T47D (cell line): ENCODE data around the gene MFN1.
"Not testable (repeated sequence)": the region's sequence is repeated elsewhere in the genome, so short reads cannot be mapped to it uniquely, and the experiment has no call there.

ENCODE experiments used
- DNase-seq, 2 experiments: peaks; one replicate each; pipeline versions ENCODE4 v3.0.0 to v3.0.0-alpha.2; 2011 to 2012; ENCODE audit warnings: low read depth in 1 of 2, low spot score in 1 of 2
- JUND ChIP-seq: IDR thresholded peaks from 2 replicates; pipeline ENCODE4 v1.6.1; 2012; ENCODE audit warnings: low read depth
- in situ Hi-C: cut with HindIII; loops from 2 replicates; pipeline ENCODE4 v1.10.0; 2016; ENCODE audit warnings: low sequenced_read_pairs, low pct_unique_long_range_greater_than_20kb

Gene MFN1

GRCh38 chr3:179347345-179348194 is at the start of gene MFN1:
Gene MFN1, plus strand, starts transcription at chr3:179347709. Its CDS starts 1,143 bp downstream, at chr3:179348852.
- in situ Hi-C loops: no loop called here
- DNase-seq: peak; percentile 98 to 99
- no peak for TF ChIP-seq JUND

GRCh38 chr3:179297971-179298725 is 49.4 kb upstream of the MFN1 start:
- no peak for DNase-seq
- in situ Hi-C loops: no loop called here
- no peak for TF ChIP-seq JUND

- no peak for DNase-seq
- no peak for TF ChIP-seq JUND
- in situ Hi-C loops: no loop called here
Measured at GRCh38 chr3:179299316-179299715, 48.2 kb upstream of the MFN1 start.

- in situ Hi-C loops: loop anchor here (25.0 kb wide), 1 partner anchor 288 kb away; no protein-coding TSS in a partner anchor
- DNase-seq: no peak
- no peak for TF ChIP-seq JUND
Measured at GRCh38 chr3:179299999-179300613, 47.4 kb upstream of the MFN1 start.

- no peak for TF ChIP-seq JUND
- no peak for DNase-seq
- in situ Hi-C loops: loop anchor here (25.0 kb wide), 1 partner anchor 289 kb away; no protein-coding TSS in a partner anchor
Measured at GRCh38 chr3:179301645-179302044, 45.9 kb upstream of the MFN1 start.

GRCh38 chr3:179302111-179302510 is 45.4 kb upstream of the MFN1 start:
- DNase-seq: no peak
- no peak for TF ChIP-seq JUND
- in situ Hi-C loops: loop anchor here (25.0 kb wide), 1 partner anchor 290 kb away; no protein-coding TSS in a partner anchor

GRCh38 chr3:179304605-179305004 is 42.9 kb upstream of the MFN1 start:
- no peak for DNase-seq
- no peak for TF ChIP-seq JUND
- in situ Hi-C loops: loop anchor here (25.0 kb wide), 1 partner anchor 292 kb away; no protein-coding TSS in a partner anchor

GRCh38 chr3:179307362-179307761 is 40.1 kb upstream of the MFN1 start:
- not testable (repeated sequence) for DNase-seq
- in situ Hi-C loops: loop anchor here (25.0 kb wide), 1 partner anchor 295 kb away; no protein-coding TSS in a partner anchor

- DNase-seq: no peak
- TF ChIP-seq JUND: no peak
- in situ Hi-C loops: loop anchor here (25.0 kb wide), 1 partner anchor 296 kb away; no protein-coding TSS in a partner anchor
Measured at GRCh38 chr3:179308001-179308400, 39.5 kb upstream of the MFN1 start.

GRCh38 chr3:179309225-179310078 is 38.1 kb upstream of the MFN1 start:
- TF ChIP-seq JUND: no peak
- in situ Hi-C loops: loop anchor here (25.0 kb wide), 1 partner anchor 297 kb away; no protein-coding TSS in a partner anchor
- no peak for DNase-seq

GRCh38 chr3:179318876-179319275 is 28.6 kb upstream of the MFN1 start:
- TF ChIP-seq JUND: no peak
- in situ Hi-C loops: loop anchor here (25.0 kb wide), 1 partner anchor 307 kb away; no protein-coding TSS in a partner anchor

GRCh38 chr3:179321668-179322285 is 25.7 kb upstream of the MFN1 start:
- no peak for TF ChIP-seq JUND
- peak; percentile 52 to 71 for DNase-seq
- in situ Hi-C loops: loop anchor here (25.0 kb wide), 1 partner anchor 309 kb away; no protein-coding TSS in a partner anchor

More at GRCh38 chr3:179318876-179319275, 28.6 kb upstream of the MFN1 start:
- DNase-seq: no peak
